GM23338 (cell line): ENCODE data around the gene DST. TPM values are rescaled to one million over a fixed set of nuclear protein-coding genes. Genes with fewer than 3 reads are reported as not detected.

ENCODE experiments used
- ATAC-seq: fragments of 200-7000 bp; cut with Tn5 transposase; 3 replicates; pipeline ENCODE4 v1.9.1; 2020
- DNase-seq: peaks from one replicate; pipeline ENCODE4 v3.0.0-alpha.2; 2015; ENCODE audit warnings: low spot score
- H2AFZ ChIP-seq: fragments of 200-600 bp; sonication (generic); 2 replicates; pipeline ENCODE4 v1.8.0; 2016; ENCODE audit warnings: antibody characterized with exemption, mild to moderate bottlenecking, moderate library complexity
- H3F3A ChIP-seq: fragments of 200-600 bp; sonication (generic); replicated peaks from 2 replicates; pipeline ENCODE4 v1.8.0; 2017; ENCODE audit warnings: antibody characterized with exemption, mixed run types, low read depth
- H3K27ac ChIP-seq: fragments of 200-600 bp; sonication (generic); 2 replicates; pipeline ENCODE4 v1.6.1; 2016; ENCODE audit warnings: low read depth
- H3K27me3 ChIP-seq: fragments of 200-600 bp; sonication (generic); 2 replicates; pipeline ENCODE4 v1.8.0; 2016; ENCODE audit warnings: mild to moderate bottlenecking, mixed run types, moderate library complexity; ENCODE audit not compliant: insufficient read depth
- H3K36me3 ChIP-seq: fragments of 200-600 bp; sonication (generic); 2 replicates; pipeline ENCODE4 v1.8.0; 2016; ENCODE audit warnings: mild to moderate bottlenecking; ENCODE audit not compliant: insufficient read depth
- H3K4me1 ChIP-seq: fragments of 200-600 bp; sonication (generic); 2 replicates; pipeline ENCODE4 v1.8.0; 2016; ENCODE audit warnings: mild to moderate bottlenecking, moderate library complexity; ENCODE audit not compliant: insufficient read depth
- H3K4me2 ChIP-seq: fragments of 200-600 bp; sonication (generic); 2 replicates; pipeline ENCODE4 v1.7.1; 2017; ENCODE audit warnings: mixed run types
- H3K4me3 ChIP-seq: fragments of 200-600 bp; sonication (generic); 2 replicates; pipeline ENCODE4 v1.6.1; 2016; ENCODE audit warnings: mixed run types
- H3K79me2 ChIP-seq: fragments of 200-600 bp; sonication (generic); replicated peaks from 2 replicates; pipeline ENCODE4 v1.8.0; 2017; ENCODE audit warnings: mild to moderate bottlenecking; ENCODE audit not compliant: insufficient read depth
- H3K9me2 ChIP-seq: fragments of 200-600 bp; sonication (generic); 2 replicates; pipeline ENCODE4 v1.8.0; 2017; ENCODE audit not compliant: insufficient read depth
- H4K20me1 ChIP-seq: fragments of 200-600 bp; sonication (generic); replicated peaks from 2 replicates; pipeline ENCODE4 v1.8.0; 2017; ENCODE audit warnings: mild to moderate bottlenecking; ENCODE audit not compliant: insufficient read depth
- H3K27ac Mint-ChIP-seq: 2 replicates; pipeline ENCODE4 v1.8.0; 2020; ENCODE audit warnings: inconsistent platforms, mild to moderate bottlenecking, moderate library complexity, mixed read lengths
- H3K27me3 Mint-ChIP-seq: 3 replicates; pipeline ENCODE4 v1.8.0; 2022; ENCODE audit warnings: low read depth, mild to moderate bottlenecking, moderate library complexity, mixed read lengths, inconsistent platforms; ENCODE audit not compliant: insufficient read depth, poor library complexity
- H3K36me3 Mint-ChIP-seq: 3 replicates; pipeline ENCODE4 v1.8.0; 2021; ENCODE audit warnings: low read depth, mild to moderate bottlenecking, inconsistent platforms, moderate library complexity, mixed read lengths
- H3K4me1 Mint-ChIP-seq: 3 replicates; pipeline ENCODE4 v1.8.0; 2020; ENCODE audit warnings: mild to moderate bottlenecking, inconsistent platforms, mixed read lengths
- H3K4me3 Mint-ChIP-seq: 3 replicates; pipeline ENCODE4 v1.8.0; 2021; ENCODE audit warnings: moderate library complexity, mild to moderate bottlenecking, inconsistent platforms, mixed read lengths
- H3K9me3 Mint-ChIP-seq: 3 replicates; pipeline ENCODE4 v1.8.0; 2020; ENCODE audit warnings: moderate library complexity, mild to moderate bottlenecking, inconsistent platforms, mixed read lengths
- EZH2phosphoT487 ChIP-seq: fragments of 200-600 bp; sonication (generic); IDR thresholded peaks from one replicate; pipeline ENCODE4 v1.8.1; 2018; ENCODE audit warnings: antibody characterized with exemption; ENCODE audit not compliant: unreplicated experiment
- JUNB ChIP-seq: IDR thresholded peaks from one replicate; pipeline ENCODE4 v1.6.1; 2016; ENCODE audit warnings: antibody characterized with exemption; ENCODE audit not compliant: unreplicated experiment
- REST ChIP-seq: IDR thresholded peaks from one replicate; pipeline ENCODE4 v1.6.1; 2018; ENCODE audit warnings: antibody characterized with exemption; ENCODE audit not compliant: unreplicated experiment
- STAT1 ChIP-seq: IDR thresholded peaks from one replicate; pipeline ENCODE4 v1.6.1; 2016; ENCODE audit warnings: antibody characterized with exemption; ENCODE audit not compliant: unreplicated experiment
- ZNF114 ChIP-seq: fragments of 250-450 bp; sonication (Bioruptor Pico); IDR thresholded peaks from 2 replicates; pipeline ENCODE4 v1.5.0; 2020; ENCODE audit warnings: mild to moderate bottlenecking, moderate library complexity
- ZNF462 ChIP-seq: fragments of 250-450 bp; sonication (Bioruptor Pico); IDR thresholded peaks from 2 replicates; pipeline ENCODE4 v1.5.0; 2020; ENCODE audit warnings: mild to moderate bottlenecking, moderate library complexity
- polyA plus RNA-seq: library from polyadenylated mRNA; unstranded; fragments of >200 nt; fragmentation: Nextera tagmentation; extraction: Ambion mirVana; gene quantifications from 2 replicates; pipeline ENCODE4 v1.2.1, GENCODE V29; 2016
- total RNA-seq: library from RNA; depleted of rRNA; stranded (reverse); fragments of >200 nt; shearing (Covaris generic); gene quantifications from 2 replicates; pipeline ENCODE4 v1.2.3, GENCODE V29; 2014

The DST gene
- total and polyA plus RNA-seq, 2 experiments from 2014 or later = 88.7 to 188 TPM

GRCh38 chr6:56618050-56618449 is 24.6 kb downstream of the DST start (continued):
- 0 out of 2 replicates have a peak, but pooled peaks have one; percentile 29 for TF ChIP-seq ZNF462 (CRISPR knock-in tag)

GRCh38 chr6:56616967-56617366 is 25.7 kb downstream of the DST start:
- Mint-ChIP-seq H3K36me3 (peaks cover 6% of the 10 kb centered on the region; the same call in 2 of the 3 replicates), H3K9me3 (no peaks in the 10 kb centered on the region), H3K4me3 (no peak overlapping the region), H3K4me1 (peaks cover 26% of the 10 kb centered on the region), H3K27ac (no peak overlapping the region), H3K27me3 (no peaks in the 10 kb centered on the region)
- Histone ChIP-seq H4K20me1 (no peaks in the 10 kb centered on the region), H3K27me3 (no peaks in the 10 kb centered on the region), H3K27ac (no peak overlapping the region), H2AFZ (no peak overlapping the region), H3F3A (no peaks in the 10 kb centered on the region), H3K4me3 (no peak overlapping the region), H3K9me2 (0 out of 2 replicates have a peak, but pooled peaks cover 7% of the 10 kb centered on the region), H3K4me1 (peaks cover 30% of the 10 kb centered on the region), H3K79me2 (no peaks in the 10 kb centered on the region), H3K36me3 (peaks cover 27% of the 10 kb centered on the region; the same call in 1 of the 2 replicates), H3K4me2 (no peak overlapping the region)
- ATAC-seq = no peak
- no peak for DNase-seq
- TF ChIP-seq REST (no peak), ZNF114 (CRISPR knock-in tag) (no peak), JUNB (no peak), EZH2phosphoT487 (no peak), STAT1 (no peak), ZNF462 (CRISPR knock-in tag) (no peak)
